Fibroblast of villous mesenchyme (primary cell): ENCODE data around the gene ANKDD1A. TPM values are rescaled to one million over a fixed set of nuclear protein-coding genes. Genes with fewer than 3 reads are reported as not detected.
A peak's percentile ranks its signal among the peaks of the same experiment; 100 is the strongest.

Experiments used
- DNase-seq: peaks from one replicate; pipeline ENCODE4 v3.0.0-alpha.2; 2010; ENCODE audit warnings: low read depth
- H3K4me3 ChIP-seq: 2 replicates; pipeline ENCODE4 v1.5.1; 2011; ENCODE audit warnings: low read depth, mild to moderate bottlenecking, low read length
- total RNA-seq: library from RNA; depleted of rRNA; stranded (reverse); fragments of >200 nt; gene quantifications from 2 replicates; pipeline ENCODE4 v1.2.3, GENCODE V29; 2012
- TF ChIP-seq, protein P1 (sequence below): IDR thresholded peaks from 2 replicates; pipeline ENCODE4 v1.5.1; 2012; ENCODE audit warnings: low read depth, mild to moderate bottlenecking, low read length; ENCODE audit not compliant: insufficient read depth

ANKDD1A gene
- total RNA-seq, 1 donor, result 3.9 TPM

DNA sequence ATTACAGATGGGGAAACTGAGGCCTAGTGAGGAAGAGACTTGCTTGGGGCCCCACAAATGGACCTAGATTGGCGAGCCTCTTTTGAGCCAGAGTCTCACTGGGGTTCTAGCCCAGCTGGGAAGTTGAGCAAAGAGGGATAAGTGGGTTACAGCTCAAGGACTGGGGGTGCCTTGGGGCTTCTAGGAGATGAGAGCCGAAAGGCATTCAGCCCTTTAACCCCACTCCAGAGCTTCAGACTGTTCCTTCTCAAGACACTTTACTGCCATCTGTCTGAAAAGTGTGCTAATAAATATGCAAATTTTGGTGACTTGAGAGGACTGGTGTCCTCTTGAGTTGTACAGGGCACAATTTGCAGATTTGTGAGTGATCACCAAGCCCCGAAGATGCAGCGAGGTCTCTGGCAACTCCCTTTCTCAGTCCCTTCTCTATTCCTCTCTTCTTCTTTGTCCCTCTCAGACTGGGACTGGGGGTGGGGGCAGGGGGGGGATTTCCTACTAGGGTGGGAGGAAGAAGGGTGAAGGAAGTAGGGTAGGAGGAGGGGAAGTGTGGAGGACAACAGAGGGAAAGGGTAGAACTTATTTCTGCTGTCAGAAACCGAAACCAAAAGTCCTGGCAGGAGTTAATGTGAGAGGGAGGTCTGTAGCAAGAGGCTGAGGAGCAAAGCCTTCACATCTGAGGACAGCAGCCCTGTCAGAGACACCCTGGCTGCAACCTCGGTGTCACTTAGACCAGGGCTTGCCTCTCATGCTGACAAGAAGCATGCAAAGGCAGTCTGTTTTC is 16.2 kb upstream of the ANKDD1A start:
- peak; percentile 81 for DNase-seq
- H3K4me3 ChIP-seq, result peak overlapping the region; percentile 43
- TF ChIP-seq, protein P1, sequence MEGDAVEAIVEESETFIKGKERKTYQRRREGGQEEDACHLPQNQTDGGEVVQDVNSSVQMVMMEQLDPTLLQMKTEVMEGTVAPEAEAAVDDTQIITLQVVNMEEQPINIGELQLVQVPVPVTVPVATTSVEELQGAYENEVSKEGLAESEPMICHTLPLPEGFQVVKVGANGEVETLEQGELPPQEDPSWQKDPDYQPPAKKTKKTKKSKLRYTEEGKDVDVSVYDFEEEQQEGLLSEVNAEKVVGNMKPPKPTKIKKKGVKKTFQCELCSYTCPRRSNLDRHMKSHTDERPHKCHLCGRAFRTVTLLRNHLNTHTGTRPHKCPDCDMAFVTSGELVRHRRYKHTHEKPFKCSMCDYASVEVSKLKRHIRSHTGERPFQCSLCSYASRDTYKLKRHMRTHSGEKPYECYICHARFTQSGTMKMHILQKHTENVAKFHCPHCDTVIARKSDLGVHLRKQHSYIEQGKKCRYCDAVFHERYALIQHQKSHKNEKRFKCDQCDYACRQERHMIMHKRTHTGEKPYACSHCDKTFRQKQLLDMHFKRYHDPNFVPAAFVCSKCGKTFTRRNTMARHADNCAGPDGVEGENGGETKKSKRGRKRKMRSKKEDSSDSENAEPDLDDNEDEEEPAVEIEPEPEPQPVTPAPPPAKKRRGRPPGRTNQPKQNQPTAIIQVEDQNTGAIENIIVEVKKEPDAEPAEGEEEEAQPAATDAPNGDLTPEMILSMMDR, result no peak

DNA sequence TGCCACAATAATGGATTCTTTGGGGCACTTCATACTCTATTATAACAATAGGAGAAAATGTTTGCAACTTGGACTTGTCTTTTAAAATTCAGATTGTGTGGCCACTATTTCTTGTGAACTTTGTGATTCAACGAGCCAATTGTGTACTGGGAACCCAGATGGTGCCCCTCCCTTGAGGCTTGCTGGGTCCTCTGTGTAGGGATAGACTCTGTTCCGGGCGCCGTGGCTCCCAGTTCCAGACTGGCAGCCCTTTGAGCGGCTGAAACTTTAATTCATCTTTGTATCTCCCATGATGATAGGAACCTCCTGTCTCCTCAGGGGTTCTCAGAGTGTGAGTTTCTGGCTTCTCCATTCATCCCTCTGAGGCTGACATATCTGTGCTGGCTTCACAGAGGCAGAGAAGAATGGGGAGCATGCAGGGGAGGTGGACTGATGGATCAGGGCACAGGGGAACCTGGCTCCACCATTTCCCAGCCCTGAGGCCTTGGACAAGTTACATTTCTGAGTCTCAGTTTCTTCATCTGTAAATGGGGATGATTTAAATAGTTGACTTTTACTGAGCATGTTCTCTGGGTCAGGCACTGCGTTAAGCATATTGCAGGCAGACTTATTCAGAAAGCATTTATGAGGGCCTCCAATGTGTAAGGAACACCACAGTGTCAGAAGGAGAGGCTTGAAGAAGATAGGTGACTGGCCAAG is 15.2 kb upstream of the ANKDD1A start:
- TF ChIP-seq, protein P1, result no peak
- no peak overlapping the region for H3K4me3 ChIP-seq
- DNase-seq, result no peak

DNA sequence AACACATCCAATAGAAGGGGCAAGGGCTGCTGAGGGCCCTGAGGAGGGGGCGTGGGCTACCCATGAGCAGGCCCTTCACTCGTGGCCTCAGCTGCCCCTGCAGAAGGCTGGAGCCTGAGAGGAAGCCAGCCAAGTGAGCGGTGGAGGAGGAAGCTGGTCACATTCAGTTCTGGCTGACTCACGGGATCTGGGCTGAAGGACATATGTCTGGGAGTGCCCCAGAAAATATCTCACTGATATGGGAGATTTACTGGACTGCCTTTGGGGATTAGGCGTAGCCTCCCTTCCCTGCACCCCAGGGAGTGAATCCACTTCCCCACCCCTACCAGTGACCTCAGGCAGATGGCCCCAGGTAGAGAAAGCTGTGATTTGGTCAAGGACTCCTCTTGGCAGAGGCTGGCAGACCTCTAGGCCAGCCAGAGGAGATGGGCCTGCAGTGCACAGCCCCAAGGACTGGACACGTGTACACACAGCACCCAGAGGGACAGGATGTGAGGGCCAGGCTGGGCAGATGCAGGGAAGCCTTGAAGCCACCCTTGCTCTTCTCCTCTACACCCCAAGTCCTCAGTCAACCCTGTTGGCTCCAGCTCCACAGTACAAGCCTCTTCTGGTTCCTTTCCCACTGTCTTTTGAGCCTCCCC is 14.2 kb upstream of the ANKDD1A start:
- TF ChIP-seq, protein P1, result no peak
- peak; percentile 78 for DNase-seq

DNA sequence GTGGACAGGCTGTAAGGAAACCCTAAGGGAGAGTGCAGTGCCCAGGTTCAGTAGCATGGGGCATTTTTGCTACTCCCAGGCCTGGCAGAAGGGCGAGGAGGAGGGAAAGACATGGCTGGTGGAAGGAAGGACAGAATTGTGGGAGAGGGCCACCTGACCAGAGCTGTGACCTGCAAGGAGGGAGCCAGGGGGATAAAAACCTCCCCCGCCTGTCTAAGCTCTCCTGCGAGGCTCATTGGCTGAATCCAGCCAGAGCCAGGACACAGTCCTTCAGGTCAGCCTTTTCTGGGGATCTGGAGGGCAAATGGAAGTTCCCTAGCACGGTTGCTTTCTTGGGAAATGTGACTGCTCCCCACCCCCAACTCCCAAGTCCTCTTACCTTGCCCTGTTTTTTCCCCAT is 13.3 kb upstream of the ANKDD1A start:
- no peak overlapping the region for H3K4me3 ChIP-seq
- no peak for DNase-seq
- TF ChIP-seq, protein P1, result no peak

More for the DNA sequence above, 14.2 kb upstream of the ANKDD1A start:
- no peak overlapping the region for H3K4me3 ChIP-seq

DNA sequence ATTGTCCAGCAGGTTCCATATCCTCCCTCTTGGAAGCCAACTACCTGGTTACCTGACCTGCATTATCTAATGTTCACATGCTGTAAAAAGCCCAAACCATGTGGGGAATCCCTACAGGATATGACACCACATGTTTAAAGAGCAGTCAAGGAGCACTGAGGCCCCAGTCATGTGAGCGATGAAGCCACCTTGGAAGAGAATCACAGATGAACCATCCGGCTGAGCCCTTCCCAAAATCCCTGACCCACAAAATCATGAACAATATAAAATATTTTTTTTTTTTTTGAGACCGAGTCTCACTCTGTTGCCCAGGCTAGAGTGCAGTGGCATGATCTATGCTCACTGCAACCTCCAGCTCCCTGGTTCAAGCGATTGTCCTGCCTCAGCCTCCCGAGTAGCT is 10.6 kb upstream of the ANKDD1A start:
- no peak for DNase-seq
- TF ChIP-seq, protein P1, result no peak
- H3K4me3 ChIP-seq, result no peak overlapping the region

DNA sequence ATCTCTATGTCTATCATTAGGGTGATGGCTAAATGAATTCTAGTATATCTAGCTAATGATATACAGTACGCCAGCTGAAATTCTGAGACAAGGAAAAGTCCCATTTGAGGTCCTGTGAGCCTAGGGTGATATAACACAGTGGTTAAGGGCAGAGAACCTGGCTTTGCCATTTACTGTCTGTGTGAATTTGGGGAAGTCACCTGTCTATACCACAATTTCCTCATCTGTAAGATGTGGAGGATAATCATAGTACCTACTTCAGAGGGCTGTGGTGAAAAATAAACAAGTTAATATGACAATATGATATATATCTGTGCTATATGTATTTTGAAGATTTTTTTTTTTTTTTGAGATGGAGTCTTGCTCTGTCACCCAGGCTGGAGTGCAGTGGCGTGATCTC is 9.8 kb upstream of the ANKDD1A start:
- TF ChIP-seq, protein P1, result no peak
- DNase-seq, result no peak
- no peak overlapping the region for H3K4me3 ChIP-seq
